ENCODE data around the gene GNPTG.
A peak's percentile ranks its signal among the peaks of the same experiment; 100 is the strongest.

GNPTG gene

GRCh38 chr16:1351582-1352362 is at the start of gene GNPTG, which contains the start of gene TSR3:
GNPTG (plus strand) TSS chr16:1351931; CDS start chr16:1351966, 35 bp downstream.
TSR3 (minus strand) TSS chr16:1351878; CDS start chr16:1351804, 74 bp downstream.
- peak; percentile 85 for DNase-seq

GRCh38 chr16:1305823-1306222 is 45.9 kb upstream of the GNPTG start:
- no peak for DNase-seq

GRCh38 chr16:1306334-1306733 is 45.4 kb upstream of the GNPTG start:
- no peak for DNase-seq

GRCh38 chr16:1308036-1308976 is 43.4 kb upstream of the GNPTG start:
- DNase-seq: no peak

- DNase-seq: peak; percentile 97
Measured at GRCh38 chr16:1308977-1309885, 42.5 kb upstream of the GNPTG start, which contains the start of gene UBE2I. UBE2I (plus strand) TSS chr16:1309636; CDS start chr16:1314031, 4,395 bp downstream.

- peak; percentile 69 for DNase-seq
Measured at GRCh38 chr16:1309888-1310831, 41.6 kb upstream of the GNPTG start.

- DNase-seq: peak; percentile 28
Measured at GRCh38 chr16:1310832-1311200, 40.9 kb upstream of the GNPTG start.

- DNase-seq: no peak
Measured at GRCh38 chr16:1311212-1311737, 40.5 kb upstream of the GNPTG start.

- DNase-seq: no peak
Measured at GRCh38 chr16:1311738-1312466, 39.8 kb upstream of the GNPTG start.

GRCh38 chr16:1312467-1312816 is 39.3 kb upstream of the GNPTG start:
- no peak for DNase-seq

- DNase-seq: no peak
Measured at GRCh38 chr16:1312903-1313302, 38.8 kb upstream of the GNPTG start.

- no peak for DNase-seq
Measured at GRCh38 chr16:1313721-1314369, 37.9 kb upstream of the GNPTG start.

GRCh38 chr16:1314399-1315068 is 37.2 kb upstream of the GNPTG start:
- no peak for DNase-seq

- no peak for DNase-seq
Measured at GRCh38 chr16:1315081-1316032, 36.4 kb upstream of the GNPTG start.

- no peak for DNase-seq
Measured at GRCh38 chr16:1316033-1316405, 35.7 kb upstream of the GNPTG start.

- DNase-seq: no peak
Measured at GRCh38 chr16:1317479-1318267, 34.1 kb upstream of the GNPTG start.

- DNase-seq: no peak
Measured at GRCh38 chr16:1318268-1318545, 33.5 kb upstream of the GNPTG start.

- DNase-seq: no peak
Measured at GRCh38 chr16:1319041-1319440, 32.7 kb upstream of the GNPTG start.
